Subcutaneous abdominal adipose tissue (tissue), 5 donors: Measurements from ENCODE around the gene MCOLN1.

Source experiments
- H3K27ac ChIP-seq: one replicate; pipeline ENCODE4 v1.7.0; 2013; ENCODE audit warnings: low read depth, mild to moderate bottlenecking, inconsistent platforms, low read length, moderate library complexity
- H3K27me3 ChIP-seq, 5 donors: one replicate each; pipeline ENCODE4 v1.7.0; 2013; ENCODE audit warnings: low read length in 5 of 5, inconsistent platforms in 1 of 5; ENCODE audit not compliant: control insufficient read depth in 5 of 5, insufficient read depth in 4 of 5
- H3K36me3 ChIP-seq, 5 donors: one replicate each; pipeline ENCODE4 v1.7.0; 2013; ENCODE audit warnings: low read length in 5 of 5; ENCODE audit not compliant: control insufficient read depth in 5 of 5, insufficient read depth in 5 of 5
- H3K4me1 ChIP-seq, 5 donors: one replicate each; pipeline ENCODE4 v1.7.0; 2013; ENCODE audit warnings: low read length in 5 of 5, mild to moderate bottlenecking in 3 of 5, moderate library complexity in 1 of 5; ENCODE audit not compliant: control insufficient read depth in 5 of 5, insufficient read depth in 5 of 5
- H3K4me3 ChIP-seq, 5 donors: one replicate each; pipeline ENCODE4 v1.7.0; 2013; ENCODE audit warnings: low read length in 5 of 5, low read depth in 1 of 5
- H3K9ac ChIP-seq, 5 donors: one replicate each; pipeline ENCODE4 v1.7.0; 2013; ENCODE audit warnings: low read length in 5 of 5, mild to moderate bottlenecking in 4 of 5, moderate library complexity in 3 of 5
- H3K9me3 ChIP-seq, 5 donors: one replicate each; pipeline ENCODE4 v1.7.0; 2013; ENCODE audit warnings: low read length in 5 of 5; ENCODE audit not compliant: control insufficient read depth in 5 of 5
- donor health status: healthy.
- donor health status: healthy.
- donor health status: healthy.
- donor health status: healthy.
- donor health status: healthy.

MCOLN1 gene

DNA sequence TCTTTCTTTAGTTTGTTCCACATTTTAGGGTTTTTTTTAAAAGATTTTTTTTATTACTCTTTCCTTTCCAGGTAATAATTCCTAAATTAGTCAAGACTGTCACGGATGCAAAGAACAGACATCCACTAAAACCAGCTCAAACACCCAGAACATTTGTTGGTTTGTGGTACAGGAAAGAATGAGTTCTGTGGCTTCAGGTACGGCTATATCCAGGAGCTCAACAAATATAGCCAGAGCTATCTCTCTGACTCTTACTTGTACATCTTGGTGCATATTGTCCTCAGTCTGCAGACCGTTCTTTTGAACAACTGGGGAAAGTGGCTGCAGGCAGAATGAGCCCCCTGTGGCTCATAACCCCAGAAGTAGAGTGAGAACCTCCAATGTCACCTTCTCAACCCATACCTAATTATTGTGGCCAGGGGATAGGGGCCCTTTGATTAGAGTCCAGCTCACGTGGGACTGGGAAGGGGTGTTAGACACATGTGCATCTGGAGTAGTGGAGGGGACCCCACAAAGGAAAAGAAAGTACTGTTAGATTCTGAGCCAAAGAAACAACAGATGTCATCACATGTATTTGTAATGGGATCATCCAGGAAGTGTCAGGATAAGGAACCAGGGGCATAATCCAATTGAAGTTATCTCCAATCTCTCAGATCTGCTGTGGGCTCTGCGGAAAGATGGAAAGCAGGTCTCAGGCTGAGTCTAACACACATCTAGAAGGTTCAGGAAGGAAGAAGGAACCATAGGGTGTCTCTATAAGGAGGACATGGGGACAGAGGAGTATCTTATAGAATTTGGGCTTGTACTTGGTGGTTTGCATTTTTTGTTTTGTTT is 8.4 kb upstream of the MCOLN1 start:
- no peak overlapping the region for H3K4me3 ChIP-seq
- H3K27me3 ChIP-seq = no peaks in the 10 kb centered on the region
- H3K9me3 ChIP-seq = no peaks in the 10 kb centered on the region
- peaks cover 5 to 18% (median 17%) of the 10 kb centered on the region in 5 donors for H3K4me1 ChIP-seq
- H3K27ac ChIP-seq = no peak overlapping the region
- H3K36me3 ChIP-seq = peaks cover 0 to 1% (median 0%) of the 10 kb centered on the region in 5 donors
- no peak overlapping the region for H3K9ac ChIP-seq

DNA sequence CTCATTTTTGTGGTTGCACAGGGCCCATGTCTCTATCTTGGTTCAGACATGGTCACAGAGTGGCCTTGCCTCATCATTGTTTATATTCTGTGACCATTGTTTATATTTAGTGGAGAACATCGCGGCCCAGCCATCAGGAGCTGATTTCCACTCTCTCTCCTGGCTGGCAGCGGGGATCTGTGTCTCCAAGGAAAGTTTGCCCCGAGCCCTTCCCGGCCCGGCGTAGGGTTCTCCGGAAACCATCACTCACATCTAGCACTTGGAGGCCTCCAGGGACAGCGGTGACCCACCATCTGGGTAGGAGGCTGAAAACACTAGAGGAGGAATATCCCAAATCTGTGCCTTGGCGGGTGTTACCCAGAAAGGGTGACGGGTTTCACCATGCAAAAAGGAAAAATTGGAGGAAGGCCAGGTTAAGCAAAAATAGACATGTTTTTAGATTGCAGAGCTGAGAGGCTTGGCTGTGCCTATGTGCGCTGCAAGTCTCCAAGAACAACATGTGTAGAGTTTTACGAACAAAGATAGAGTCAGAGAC is 7.2 kb upstream of the MCOLN1 start:
- H3K27ac ChIP-seq = peak overlapping the region; percentile 6
- peaks cover 5 to 18% (median 17%) of the 10 kb centered on the region in 5 donors for H3K4me1 ChIP-seq
- no peaks in the 10 kb centered on the region for H3K27me3 ChIP-seq
- H3K9ac ChIP-seq = peak overlapping the region in 4 of 5 donors; percentile 21 to 77 (median 63)
- H3K36me3 ChIP-seq = peaks cover 0 to 11% (median 6%) of the 10 kb centered on the region in 5 donors
- no peaks in the 10 kb centered on the region for H3K9me3 ChIP-seq
- peak overlapping the region; percentile 54 to 73 (median 63) for H3K4me3 ChIP-seq

DNA sequence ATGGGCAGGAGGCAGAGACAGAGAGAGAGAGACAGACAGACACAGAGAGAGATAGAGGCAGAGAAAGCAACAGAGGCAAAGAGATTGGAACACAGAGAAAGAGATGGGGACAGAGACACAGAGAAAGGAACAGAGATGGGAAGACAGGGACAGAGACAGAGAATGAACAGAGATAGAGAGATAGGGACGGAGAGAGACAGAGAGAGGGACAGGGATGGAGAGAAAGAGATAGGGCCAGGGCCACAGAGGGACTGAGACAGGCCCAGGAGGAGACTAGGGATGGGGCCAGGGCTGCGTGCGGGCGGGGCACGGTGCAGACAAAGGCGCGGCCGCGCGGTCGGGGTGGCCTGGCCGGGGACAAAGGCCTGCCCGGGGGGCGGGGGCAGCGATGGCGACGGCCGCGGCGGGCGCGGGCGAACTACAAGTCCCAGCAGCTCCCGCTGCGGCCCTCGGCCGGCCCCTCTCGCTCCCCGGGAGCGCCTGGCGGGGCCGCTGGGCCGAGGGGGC is 6.7 kb upstream of the MCOLN1 start, which contains the start of gene ZNF358:
ZNF358 (plus strand) TSS at position 459 of the 507 bp plus-strand sequence. CDS start 3,140 bp downstream, outside the sequence.
- peak within 1 kb of the TSS; percentile 72 for H3K27ac ChIP-seq
- H3K9ac ChIP-seq = peak within 1 kb of the TSS; percentile 73 to 99 (median 95)
- H3K4me1 ChIP-seq = peaks cover 5 to 21% (median 20%) of the 10 kb centered on the region in 5 donors
- peak within 1 kb of the TSS; percentile 64 to 75 (median 74) for H3K4me3 ChIP-seq
- H3K9me3 ChIP-seq = no peaks in the 10 kb centered on the region
- H3K36me3 ChIP-seq = peaks cover 0 to 12% (median 6%) of the 10 kb centered on the region in 5 donors
- H3K27me3 ChIP-seq = no peaks in the 10 kb centered on the region

DNA sequence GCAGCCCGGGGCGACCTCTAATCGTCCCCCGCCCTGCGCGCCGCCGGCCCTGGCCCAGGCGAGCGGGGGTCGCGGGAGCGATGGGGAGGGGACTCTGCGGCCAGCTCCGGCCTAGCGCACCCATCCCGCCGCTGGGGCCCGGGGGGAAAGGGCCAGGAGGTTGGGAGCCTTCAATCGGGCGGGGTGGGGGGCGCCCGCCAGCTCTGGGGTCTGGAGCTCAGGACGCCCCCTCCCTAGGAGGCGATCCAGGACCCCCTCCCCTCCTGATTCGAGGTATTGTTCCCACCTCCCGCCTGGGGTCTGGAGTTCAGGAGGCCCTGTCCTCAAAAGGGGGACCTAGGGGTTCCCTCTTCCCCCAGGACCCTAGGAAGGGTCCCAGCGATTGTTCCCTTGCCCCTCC is 6.1 kb upstream of the MCOLN1 start:
- H3K4me3 ChIP-seq = peak overlapping the region; percentile 63 to 75 (median 74)
- no peaks in the 10 kb centered on the region for H3K27me3 ChIP-seq
- peak overlapping the region; percentile 73 to 99 (median 95) for H3K9ac ChIP-seq
- H3K27ac ChIP-seq = peak overlapping the region; percentile 72
- peaks cover 0 to 12% (median 6%) of the 10 kb centered on the region in 5 donors for H3K36me3 ChIP-seq
- no peaks in the 10 kb centered on the region for H3K9me3 ChIP-seq
- H3K4me1 ChIP-seq = peaks cover 5 to 27% (median 26%) of the 10 kb centered on the region in 5 donors

DNA sequence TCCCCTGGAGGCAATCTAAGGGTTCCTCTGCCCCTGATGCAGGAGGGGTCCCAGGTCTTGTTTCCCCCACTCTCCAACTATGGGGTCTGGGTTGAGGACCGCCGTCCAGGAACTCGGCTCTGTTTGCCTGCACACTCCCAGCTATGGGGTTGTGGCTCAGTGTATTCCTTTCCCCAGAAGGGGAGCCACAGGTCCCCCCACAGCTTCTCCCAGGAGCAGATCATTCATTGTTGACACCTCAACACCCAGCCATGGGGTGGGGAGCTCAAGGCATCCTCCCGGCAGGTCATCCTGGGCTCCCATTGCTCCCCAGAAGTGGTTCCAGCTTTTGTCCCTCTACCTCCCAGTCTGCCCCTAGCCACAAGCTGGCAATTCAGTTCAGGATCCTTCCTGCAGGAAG is 5.5 kb upstream of the MCOLN1 start:
- peak overlapping the region; percentile 63 to 75 (median 74) for H3K4me3 ChIP-seq
- no peaks in the 10 kb centered on the region for H3K9me3 ChIP-seq
- H3K4me1 ChIP-seq = peaks cover 5 to 32% (median 31%) of the 10 kb centered on the region in 5 donors
- H3K9ac ChIP-seq = peak overlapping the region; percentile 73 to 99 (median 95)
- peaks cover 0 to 12% (median 6%) of the 10 kb centered on the region in 5 donors for H3K36me3 ChIP-seq
- no peaks in the 10 kb centered on the region for H3K27me3 ChIP-seq
- peak overlapping the region; percentile 72 for H3K27ac ChIP-seq

DNA sequence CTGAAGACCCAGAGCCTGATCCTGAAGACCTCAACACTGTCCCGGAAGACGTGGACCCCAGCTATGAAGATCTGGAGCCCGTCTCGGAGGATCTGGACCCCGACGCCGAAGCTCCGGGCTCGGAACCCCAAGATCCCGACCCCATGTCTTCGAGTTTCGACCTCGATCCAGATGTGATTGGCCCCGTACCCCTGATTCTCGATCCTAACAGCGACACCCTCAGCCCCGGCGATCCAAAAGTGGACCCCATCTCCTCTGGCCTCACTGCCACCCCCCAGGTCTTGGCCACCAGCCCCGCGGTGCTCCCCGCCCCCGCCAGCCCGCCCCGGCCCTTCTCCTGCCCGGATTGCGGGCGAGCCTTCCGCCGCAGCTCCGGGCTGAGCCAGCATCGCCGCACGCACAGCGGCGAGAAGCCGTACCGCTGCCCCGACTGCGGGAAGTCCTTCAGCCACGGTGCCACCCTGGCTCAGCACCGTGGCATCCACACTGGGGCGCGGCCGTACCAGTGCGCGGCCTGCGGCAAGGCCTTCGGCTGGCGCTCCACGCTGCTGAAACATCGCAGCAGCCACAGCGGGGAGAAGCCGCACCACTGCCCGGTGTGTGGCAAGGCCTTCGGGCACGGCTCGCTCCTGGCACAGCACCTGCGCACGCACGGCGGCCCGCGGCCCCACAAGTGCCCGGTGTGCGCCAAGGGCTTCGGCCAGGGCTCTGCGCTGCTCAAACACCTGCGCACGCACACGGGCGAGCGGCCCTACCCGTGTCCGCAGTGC is 2.9 kb upstream of the MCOLN1 start:
- no peaks in the 10 kb centered on the region for H3K9me3 ChIP-seq
- no peaks in the 10 kb centered on the region for H3K27me3 ChIP-seq
- peaks cover 0 to 14% (median 6%) of the 10 kb centered on the region in 5 donors for H3K36me3 ChIP-seq
- H3K4me3 ChIP-seq = no peak overlapping the region
- H3K9ac ChIP-seq = no peak overlapping the region
- no peak overlapping the region for H3K27ac ChIP-seq
- H3K4me1 ChIP-seq = peaks cover 5 to 55% (median 50%) of the 10 kb centered on the region in 5 donors

DNA sequence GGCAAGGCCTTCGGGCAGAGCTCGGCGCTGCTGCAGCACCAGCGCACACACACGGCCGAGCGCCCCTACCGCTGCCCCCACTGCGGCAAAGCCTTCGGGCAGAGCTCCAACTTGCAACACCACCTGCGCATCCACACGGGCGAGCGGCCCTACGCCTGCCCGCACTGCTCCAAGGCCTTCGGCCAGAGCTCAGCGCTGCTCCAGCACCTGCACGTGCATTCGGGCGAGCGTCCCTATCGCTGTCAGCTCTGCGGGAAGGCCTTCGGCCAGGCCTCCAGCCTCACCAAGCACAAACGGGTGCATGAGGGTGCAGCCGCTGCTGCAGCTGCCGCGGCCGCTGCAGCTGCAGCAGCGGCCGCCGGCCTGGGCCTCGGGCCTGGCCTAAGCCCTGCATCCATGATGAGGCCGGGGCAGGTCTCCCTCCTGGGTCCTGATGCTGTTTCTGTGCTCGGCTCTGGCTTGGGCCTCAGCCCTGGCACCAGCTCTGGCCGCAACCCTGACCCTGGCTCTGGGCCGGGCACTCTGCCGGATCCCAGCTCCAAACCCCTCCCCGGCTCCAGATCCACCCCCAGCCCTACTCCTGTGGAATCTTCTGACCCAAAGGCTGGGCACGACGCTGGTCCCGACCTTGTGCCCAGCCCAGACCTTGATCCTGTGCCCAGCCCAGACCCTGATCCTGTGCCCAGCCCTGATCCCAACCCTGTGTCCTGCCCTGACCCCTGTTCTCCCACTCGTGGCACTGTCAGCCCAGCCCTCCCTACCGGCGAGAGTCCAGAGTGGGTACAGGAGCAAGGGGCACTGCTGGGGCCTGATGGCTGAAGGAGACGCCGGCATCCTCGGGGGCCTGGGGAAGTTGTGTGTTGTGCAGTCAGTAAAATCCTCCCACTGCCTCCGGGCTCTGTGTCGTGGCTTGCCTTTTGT is 2.0 kb upstream of the MCOLN1 start:
- Histone ChIP-seq H3K27ac (no peak overlapping the region), H3K27me3 (no peaks in the 10 kb centered on the region), H3K4me1 (peaks cover 5 to 56% (median 46%) of the 10 kb centered on the region in 5 donors), H3K9ac (peak overlapping the region in 1 of 5 donors; percentile 52), H3K36me3 (peaks cover 0 to 22% (median 10%) of the 10 kb centered on the region in 5 donors), H3K4me3 (no peak overlapping the region), H3K9me3 (no peaks in the 10 kb centered on the region)

DNA sequence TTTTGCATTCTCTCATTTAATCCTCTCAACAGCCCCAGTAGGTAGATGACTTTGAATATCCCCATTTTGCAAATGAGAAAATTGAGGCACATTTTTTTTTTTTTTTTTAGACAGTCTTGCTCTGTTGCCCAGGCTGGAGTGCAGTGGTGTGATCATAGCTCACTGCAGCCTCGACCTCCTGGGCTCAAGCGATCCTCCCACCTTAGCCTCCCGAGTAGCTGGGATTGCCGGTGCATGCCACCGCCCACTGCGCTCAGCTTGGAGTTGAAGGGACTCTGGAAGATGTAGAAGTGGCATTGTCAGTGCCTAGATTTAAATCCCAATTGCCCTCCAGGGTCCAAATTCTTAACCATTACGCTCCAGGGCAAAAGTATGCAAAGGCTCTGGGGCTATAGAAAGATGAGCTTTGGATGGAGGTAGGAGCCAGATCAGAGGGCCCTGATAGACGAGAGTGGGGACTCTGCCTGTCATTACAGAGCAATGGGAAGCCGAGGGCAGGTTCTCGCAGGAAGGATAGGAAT is 813 bp upstream of the MCOLN1 start:
- H3K4me1 ChIP-seq = peaks cover 6 to 58% (median 45%) of the 10 kb centered on the region in 5 donors
- H3K36me3 ChIP-seq = peaks cover 0 to 34% (median 19%) of the 10 kb centered on the region in 5 donors
- H3K4me3 ChIP-seq = peak overlapping the region in 4 of 5 donors; percentile 54 to 84 (median 66)
- H3K27ac ChIP-seq = peak overlapping the region; percentile 52
- H3K9me3 ChIP-seq = no peaks in the 10 kb centered on the region
- H3K9ac ChIP-seq = peak overlapping the region in 3 of 5 donors; percentile 46 to 62 (median 61)
- H3K27me3 ChIP-seq = no peaks in the 10 kb centered on the region
